ENCODE results near the gene ULK1. TPM values are rescaled to one million over a fixed set of nuclear protein-coding genes. Genes with fewer than 3 reads are reported as not detected.

ULK1 gene
- total RNA-seq, 1 donor from 2014 or later, result 69.3 TPM

GRCh38 chr12:131917711-131918306, 23.4 kb downstream of the ULK1 start:
- Mint-ChIP-seq H3K36me3 (ENCODE audit: low read depth) (no peaks in the 10 kb centered on the region), H3K27ac (ENCODE audit: unreplicated experiment) (no peak overlapping the region), H3K27me3 (ENCODE audit: low read depth) (no peaks in the 10 kb centered on the region), H3K4me1 (no peaks in the 10 kb centered on the region), H3K4me3 (no peak overlapping the region), H3K9me3 (no peaks in the 10 kb centered on the region)
- DNase-seq (ENCODE audit: low read depth, low spot score), result no peak
- TF ChIP-seq, protein P1, sequence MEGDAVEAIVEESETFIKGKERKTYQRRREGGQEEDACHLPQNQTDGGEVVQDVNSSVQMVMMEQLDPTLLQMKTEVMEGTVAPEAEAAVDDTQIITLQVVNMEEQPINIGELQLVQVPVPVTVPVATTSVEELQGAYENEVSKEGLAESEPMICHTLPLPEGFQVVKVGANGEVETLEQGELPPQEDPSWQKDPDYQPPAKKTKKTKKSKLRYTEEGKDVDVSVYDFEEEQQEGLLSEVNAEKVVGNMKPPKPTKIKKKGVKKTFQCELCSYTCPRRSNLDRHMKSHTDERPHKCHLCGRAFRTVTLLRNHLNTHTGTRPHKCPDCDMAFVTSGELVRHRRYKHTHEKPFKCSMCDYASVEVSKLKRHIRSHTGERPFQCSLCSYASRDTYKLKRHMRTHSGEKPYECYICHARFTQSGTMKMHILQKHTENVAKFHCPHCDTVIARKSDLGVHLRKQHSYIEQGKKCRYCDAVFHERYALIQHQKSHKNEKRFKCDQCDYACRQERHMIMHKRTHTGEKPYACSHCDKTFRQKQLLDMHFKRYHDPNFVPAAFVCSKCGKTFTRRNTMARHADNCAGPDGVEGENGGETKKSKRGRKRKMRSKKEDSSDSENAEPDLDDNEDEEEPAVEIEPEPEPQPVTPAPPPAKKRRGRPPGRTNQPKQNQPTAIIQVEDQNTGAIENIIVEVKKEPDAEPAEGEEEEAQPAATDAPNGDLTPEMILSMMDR (conservative IDR thresholded peaks at IDR 0.05), result no peak

GRCh38 chr12:131918311-131919050, 24.1 kb downstream of the ULK1 start:
- H3K27me3 Mint-ChIP-seq (ENCODE audit: low read depth), result no peaks in the 10 kb centered on the region
- H3K4me3 Mint-ChIP-seq, result no peak overlapping the region
- H3K27ac Mint-ChIP-seq (ENCODE audit: unreplicated experiment), result no peak overlapping the region
- no peaks in the 10 kb centered on the region for H3K4me1 Mint-ChIP-seq
- DNase-seq (ENCODE audit: low read depth, low spot score), result no peak
- TF ChIP-seq, protein P1 (conservative IDR thresholded peaks at IDR 0.05), result no peak
- no peaks in the 10 kb centered on the region for H3K36me3 Mint-ChIP-seq (ENCODE audit: low read depth)
- H3K9me3 Mint-ChIP-seq, result no peaks in the 10 kb centered on the region

- H3K4me3 Mint-ChIP-seq, result no peak overlapping the region
- H3K27ac Mint-ChIP-seq (ENCODE audit: unreplicated experiment), result no peak overlapping the region
- no peaks in the 10 kb centered on the region for H3K9me3 Mint-ChIP-seq
- TF ChIP-seq, protein P1 (conservative IDR thresholded peaks at IDR 0.05), result no peak
- no peak for DNase-seq (ENCODE audit: low read depth, low spot score)
- no peaks in the 10 kb centered on the region for H3K36me3 Mint-ChIP-seq (ENCODE audit: low read depth)
- H3K4me1 Mint-ChIP-seq, result no peaks in the 10 kb centered on the region
- no peaks in the 10 kb centered on the region for H3K27me3 Mint-ChIP-seq (ENCODE audit: low read depth)
Observed at GRCh38 chr12:131919051-131919347, 24.6 kb downstream of the ULK1 start.

DNA sequence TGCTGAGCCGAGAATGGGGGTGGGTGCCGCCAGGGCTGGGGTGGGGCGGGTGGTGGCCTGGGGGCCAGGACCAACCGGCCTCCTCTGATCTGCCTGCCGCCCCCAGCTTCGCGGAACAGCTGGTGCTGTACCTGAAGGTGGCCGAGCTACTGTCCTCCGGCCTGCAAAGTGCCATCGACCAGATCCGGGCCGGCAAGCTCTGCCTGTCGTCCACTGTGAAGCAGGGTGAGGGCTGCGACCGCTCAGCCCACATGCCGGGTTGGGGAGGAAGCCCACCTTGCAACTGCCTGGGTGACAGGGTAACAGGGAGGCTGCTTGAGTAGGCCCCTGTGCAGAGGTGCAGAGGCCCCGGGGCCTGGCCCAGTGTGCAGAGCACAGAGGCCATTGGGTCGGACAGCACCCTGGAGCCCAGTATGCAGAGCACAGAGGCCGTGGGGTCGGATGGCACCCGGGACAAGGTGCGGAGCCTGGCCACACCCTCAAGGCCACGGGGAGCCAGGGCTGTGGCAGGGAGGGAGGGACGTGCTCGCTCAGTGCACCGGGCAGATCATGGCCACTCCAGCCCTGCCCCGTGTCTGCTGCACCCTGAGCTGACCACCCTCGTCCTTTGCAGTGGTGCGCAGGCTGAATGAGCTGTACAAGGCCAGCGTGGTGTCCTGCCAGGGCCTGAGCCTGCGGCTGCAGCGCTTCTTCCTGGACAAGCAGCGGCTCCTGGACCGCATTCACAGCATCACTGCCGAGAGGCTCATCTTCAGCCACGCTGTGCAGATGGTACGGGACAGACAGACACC, 25.1 kb downstream of the ULK1 start:
- Mint-ChIP-seq H3K4me1 (no peaks in the 10 kb centered on the region), H3K27me3 (ENCODE audit: low read depth) (no peaks in the 10 kb centered on the region), H3K36me3 (ENCODE audit: low read depth) (no peaks in the 10 kb centered on the region), H3K4me3 (no peak overlapping the region), H3K27ac (ENCODE audit: unreplicated experiment) (no peak overlapping the region), H3K9me3 (no peaks in the 10 kb centered on the region)
- TF ChIP-seq, protein P1 (conservative IDR thresholded peaks at IDR 0.05), result no peak
- no peak for DNase-seq (ENCODE audit: low read depth, low spot score)

- no peaks in the 10 kb centered on the region for H3K36me3 Mint-ChIP-seq (ENCODE audit: low read depth)
- H3K27me3 Mint-ChIP-seq (ENCODE audit: low read depth), result no peaks in the 10 kb centered on the region
- H3K4me3 Mint-ChIP-seq, result no peak overlapping the region
- H3K27ac Mint-ChIP-seq (ENCODE audit: unreplicated experiment), result no peak overlapping the region
- TF ChIP-seq, protein P1 (conservative IDR thresholded peaks at IDR 0.05), result no peak
- no peaks in the 10 kb centered on the region for H3K4me1 Mint-ChIP-seq
- no peak for DNase-seq (ENCODE audit: low read depth, low spot score)
- no peaks in the 10 kb centered on the region for H3K9me3 Mint-ChIP-seq
Observed at GRCh38 chr12:131920157-131920508, 25.7 kb downstream of the ULK1 start.
